Stimulated activated CD8-positive, alpha-beta memory T cell treated with anti-CD3 and anti-CD28 coated beads, Interleukin-12 subunit alpha, Interleukin-12 subunit beta, amount 100 ng/mL, for 1 hour (primary cell): Measurements from ENCODE around the gene KRTAP4-7.
"Not testable (repeated sequence)": the region's sequence is repeated elsewhere in the genome, so short reads cannot be mapped to it uniquely, and the experiment has no call there.

Experiments used
- DNase-seq: peaks from one replicate; pipeline ENCODE4 v3.0.0-alpha.2; 2020; ENCODE audit warnings: low read depth

Gene KRTAP4-7

DNA sequence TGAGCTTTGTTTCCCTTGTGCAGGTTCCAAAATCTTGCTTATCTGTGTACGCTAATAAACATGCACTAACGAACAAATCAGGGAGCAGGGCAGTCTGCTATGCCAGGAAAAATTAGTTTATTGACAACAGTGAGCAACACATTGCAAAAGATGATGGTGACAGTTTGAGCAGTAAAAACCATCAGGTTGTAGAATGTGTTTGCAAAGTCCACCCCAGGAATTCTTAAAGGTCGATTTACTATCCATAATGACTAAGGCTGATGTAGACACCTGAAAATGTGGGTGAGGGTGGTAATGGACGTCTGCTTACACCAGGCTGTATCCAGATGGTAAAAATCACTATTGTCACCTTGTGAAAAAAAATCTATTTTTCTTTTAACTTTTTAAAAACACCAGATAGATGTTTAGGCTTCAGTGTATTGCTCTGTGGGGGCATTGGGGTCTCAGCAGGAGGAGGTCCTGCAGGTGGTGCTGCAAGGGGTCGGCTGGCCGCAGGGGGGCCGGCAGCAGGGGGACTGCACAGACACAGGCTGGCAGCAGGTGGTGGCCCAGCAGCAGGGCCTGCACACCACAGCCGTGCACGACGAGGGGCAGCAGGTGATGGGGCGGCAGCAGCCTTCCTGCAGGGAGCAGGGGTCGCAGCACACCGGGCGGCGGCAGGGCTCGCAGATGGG, 18.8 kb upstream of the KRTAP4-7 start:
- DNase-seq, result not testable (repeated sequence)

DNA sequence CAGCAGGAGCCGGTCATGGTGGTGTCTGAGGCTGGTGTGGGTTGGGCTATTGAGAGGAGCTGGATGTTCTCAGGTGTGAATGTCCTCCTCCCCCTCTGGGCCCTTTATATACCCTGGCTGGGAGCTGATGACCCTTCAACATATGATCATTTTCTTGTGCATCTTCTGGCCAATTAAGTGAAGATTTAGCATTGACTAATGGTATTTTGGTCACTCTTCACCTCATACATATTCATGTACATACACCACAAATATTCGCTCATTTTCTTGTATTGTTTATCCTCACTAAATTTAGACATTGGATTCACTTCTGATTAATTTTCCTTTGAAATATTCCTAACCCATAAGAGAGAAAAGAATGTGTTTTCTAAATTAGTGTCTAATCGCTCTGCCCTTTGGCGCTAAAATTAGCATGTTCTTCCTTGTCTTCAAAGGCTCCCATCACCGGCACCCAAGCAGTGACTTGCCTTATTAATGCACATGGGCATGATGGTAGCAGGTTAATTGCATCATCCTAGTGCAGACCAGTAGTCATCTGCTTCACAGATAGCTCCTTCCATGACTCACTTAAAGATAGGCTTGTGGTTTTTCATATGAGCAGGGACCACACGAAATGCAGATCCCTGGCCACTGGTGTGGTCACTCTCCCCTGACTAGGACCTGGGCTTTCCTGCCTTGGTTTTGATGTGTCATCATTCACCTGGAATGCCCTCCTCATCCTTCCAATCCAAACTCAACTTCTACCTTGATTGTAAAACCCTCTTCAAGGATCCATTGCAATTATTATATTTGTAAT, 17.9 kb upstream of the KRTAP4-7 start, which contains the start of gene KRTAP2-4:
Gene KRTAP2-4 (minus strand): TSS at position 51 of the 796 bp plus-strand sequence. CDS start 34 bp downstream, at position 17.
- DNase-seq, result no peak

- DNase-seq, result no peak
These were observed 16.7 kb upstream of the KRTAP4-7 start for GRCh38 chr17:41067281-41067680.

DNA sequence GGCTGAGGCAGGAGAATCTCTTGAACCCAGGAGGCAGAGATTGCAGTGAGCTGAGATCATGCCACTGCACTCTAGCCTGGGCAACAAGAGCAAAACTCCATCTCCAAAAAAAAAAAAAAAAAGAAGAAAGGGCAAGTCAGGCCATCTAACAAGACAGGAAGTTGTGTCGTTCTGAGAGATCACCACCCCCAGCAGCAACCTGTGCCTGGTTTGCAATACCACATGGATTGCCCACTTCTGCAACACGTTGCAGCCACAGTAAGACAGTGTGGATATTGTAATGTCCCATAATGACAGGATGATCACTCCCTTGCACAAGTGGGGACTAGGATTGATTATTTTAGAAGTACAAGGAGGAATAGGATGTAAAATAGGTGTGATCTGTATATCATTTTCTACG, 14.9 kb upstream of the KRTAP4-7 start:
- DNase-seq, result no peak

DNA sequence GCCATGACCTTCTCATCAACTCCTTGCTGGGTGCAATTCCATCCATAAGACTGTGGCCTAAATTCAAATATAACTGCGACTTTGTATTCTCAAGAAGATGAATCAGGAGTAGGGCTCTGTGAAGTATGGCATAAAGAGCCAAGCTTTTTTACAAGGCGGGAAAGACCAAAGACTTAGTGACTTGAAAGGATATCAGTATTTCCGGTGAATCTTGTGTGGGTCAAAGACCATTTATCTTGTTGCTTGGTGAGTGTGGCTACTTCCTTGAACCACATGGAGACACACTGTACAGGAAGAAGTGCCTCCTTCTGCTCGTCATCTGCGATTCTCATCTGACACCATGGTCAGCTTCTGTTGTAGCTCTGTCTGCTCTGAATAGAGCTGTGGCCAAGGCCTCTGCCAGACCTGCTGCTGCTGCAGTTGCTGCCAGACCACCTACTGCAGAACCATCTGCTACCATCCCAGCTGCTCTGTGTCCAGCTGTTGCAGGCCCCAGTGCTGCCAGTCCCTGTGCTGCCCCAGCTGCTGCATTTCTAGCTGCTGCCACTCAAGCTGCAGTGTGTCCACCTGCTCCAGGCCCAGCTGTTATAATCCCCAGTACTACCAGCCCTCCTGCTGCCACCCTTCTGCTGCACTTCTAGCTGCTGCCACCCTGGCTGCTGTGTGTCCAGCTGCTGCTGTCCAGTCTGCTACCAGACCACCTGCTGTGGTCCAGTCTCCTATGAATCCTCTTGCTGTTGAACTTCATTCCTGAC, 12.2 kb upstream of the KRTAP4-7 start:
- no peak for DNase-seq

DNA sequence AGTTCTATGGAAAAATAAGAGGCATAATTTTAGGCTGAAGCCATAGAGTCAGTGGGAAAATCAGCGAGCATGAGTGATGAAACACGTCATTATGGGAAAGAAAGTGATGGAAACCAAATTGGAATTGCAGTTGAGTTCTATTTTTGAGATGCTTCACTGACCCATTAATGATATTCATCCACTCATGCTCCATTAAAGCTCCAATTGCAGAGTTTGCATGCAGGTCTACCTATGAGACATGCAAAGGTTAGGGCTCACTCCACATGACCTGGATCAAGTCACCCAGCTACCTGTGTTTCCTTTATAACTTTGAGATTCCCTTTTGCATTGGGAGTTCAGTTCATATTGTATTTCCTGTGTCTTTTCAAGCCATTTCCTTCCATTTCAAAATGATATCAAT, 10.3 kb upstream of the KRTAP4-7 start:
- DNase-seq, result no peak

DNA sequence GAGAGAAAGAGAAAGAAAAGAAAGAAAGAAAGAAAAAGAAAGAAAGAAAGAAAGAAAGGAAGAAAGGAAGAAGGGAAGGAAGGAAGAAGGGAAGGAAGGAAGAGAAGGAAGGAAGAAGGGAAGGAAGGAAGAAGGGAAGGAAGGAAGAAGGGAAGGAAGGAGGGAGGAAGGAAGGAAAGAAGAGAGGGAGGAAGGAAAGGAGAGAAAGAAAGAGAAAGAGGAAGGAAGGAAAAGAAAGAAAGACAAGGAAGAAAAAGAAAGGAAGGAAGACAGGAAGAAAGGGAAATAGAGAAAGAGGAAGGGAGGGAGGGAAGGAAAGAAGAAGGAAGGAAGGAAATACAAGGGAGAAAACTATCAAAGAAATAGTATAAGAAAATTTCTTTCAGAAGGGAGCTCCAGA, 7.2 kb upstream of the KRTAP4-7 start:
- no peak for DNase-seq

GRCh38 chr17:41082626-41083025, 1.3 kb upstream of the KRTAP4-7 start:
- DNase-seq, result no peak

DNA sequence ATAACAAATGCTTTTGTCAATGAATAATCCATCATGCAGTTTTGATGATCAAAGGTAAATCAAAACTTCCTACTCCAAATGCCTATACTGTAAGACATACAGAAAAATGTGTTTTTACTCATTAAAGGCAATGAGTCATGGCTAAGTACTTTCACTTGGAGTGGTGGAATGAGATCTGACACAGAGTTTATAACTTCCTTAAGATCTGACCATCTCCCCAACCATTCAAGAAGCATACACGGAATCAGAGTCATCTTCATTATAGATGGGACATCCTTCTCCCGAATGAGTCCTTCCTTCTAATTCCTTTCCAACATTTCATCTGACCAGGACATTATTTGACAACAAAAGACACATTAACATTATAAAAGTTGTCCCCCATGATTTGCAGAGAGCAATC, 523 bp upstream of the KRTAP4-7 start:
- DNase-seq, result not testable (repeated sequence)

- DNase-seq, result not testable (repeated sequence)
These were observed 4.9 kb downstream of the KRTAP4-7 start for GRCh38 chr17:41088760-41089352.

- DNase-seq, result no peak
These were observed 12.1 kb downstream of the KRTAP4-7 start for GRCh38 chr17:41096055-41096454.

GRCh38 chr17:41098042-41098441, 14.1 kb downstream of the KRTAP4-7 start, which contains the start of gene KRTAP4-8:
KRTAP4-8 (minus strand) TSS chr17:41098142; CDS start chr17:41098084, 58 bp downstream.
- DNase-seq, result no peak

- no peak for DNase-seq
These were observed 14.5 kb downstream of the KRTAP4-7 start for GRCh38 chr17:41098481-41098880.

GRCh38 chr17:41099682-41100480, 15.9 kb downstream of the KRTAP4-7 start:
- not testable (repeated sequence) for DNase-seq

GRCh38 chr17:41101586-41102259, 17.8 kb downstream of the KRTAP4-7 start, which contains the start of gene KRTAP4-16:
KRTAP4-16 (minus strand) TSS chr17:41102209; CDS start chr17:41102209, 0 bp downstream.
- no peak for DNase-seq

- DNase-seq, result no peak
These were observed 19.9 kb downstream of the KRTAP4-7 start for GRCh38 chr17:41103896-41104295.

- DNase-seq, result not testable (repeated sequence)
These were observed 20.6 kb downstream of the KRTAP4-7 start for GRCh38 chr17:41104386-41105038.

GRCh38 chr17:41105347-41105746, 21.4 kb downstream of the KRTAP4-7 start, which contains the start of gene KRTAP4-9:
KRTAP4-9 (plus strand) TSS chr17:41105389; CDS start chr17:41105389, 0 bp downstream.
- not testable (repeated sequence) for DNase-seq

DNA sequence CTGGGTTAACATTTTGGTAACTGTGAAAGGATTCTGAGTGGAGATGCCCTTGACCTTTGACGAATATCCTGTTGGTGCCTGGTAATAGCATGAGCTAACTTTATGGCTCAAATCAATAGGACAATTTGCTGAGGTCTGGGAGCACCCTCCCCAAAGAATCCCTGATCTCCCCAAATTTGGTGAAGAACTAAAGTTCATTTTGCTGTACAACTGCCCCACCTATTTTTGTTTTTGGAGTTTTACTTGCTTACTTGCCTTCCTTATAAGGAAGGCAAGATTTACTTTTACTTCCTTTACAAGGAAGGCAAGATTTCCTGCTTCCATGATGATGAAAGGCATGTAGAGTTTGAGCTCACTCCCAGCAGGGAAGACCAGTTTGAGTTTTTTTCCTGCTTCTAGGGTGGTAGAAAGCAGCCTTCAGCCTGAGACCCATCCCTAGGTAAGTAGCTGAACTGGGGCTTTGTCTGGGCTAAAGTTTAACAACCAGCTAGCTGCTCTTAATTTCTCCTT, 24.0 kb downstream of the KRTAP4-7 start:
- no peak for DNase-seq
